GM20431 (cell line): Measurements from ENCODE around the gene RTP3.
"Not testable (repeated sequence)": the region's sequence is repeated elsewhere in the genome, so short reads cannot be mapped to it uniquely, and the experiment has no call there.

Experiments used
- in situ Hi-C: fragments of 300-500 bp; cut with MseI, MboI; formaldehyde crosslinking; loops from one replicate; pipeline ENCODE4 v1.15.0; 2020; ENCODE audit warnings: low sequenced_read_pairs; ENCODE audit not compliant: unreplicated experiment

RTP3 gene

GRCh38 chr3:46541835-46542234 is 44.1 kb downstream of the RTP3 start:
- in situ Hi-C loops: no loop called here

- in situ Hi-C loops: no loop called here
Measured at GRCh38 chr3:46542344-46542743, 44.6 kb downstream of the RTP3 start.

DNA sequence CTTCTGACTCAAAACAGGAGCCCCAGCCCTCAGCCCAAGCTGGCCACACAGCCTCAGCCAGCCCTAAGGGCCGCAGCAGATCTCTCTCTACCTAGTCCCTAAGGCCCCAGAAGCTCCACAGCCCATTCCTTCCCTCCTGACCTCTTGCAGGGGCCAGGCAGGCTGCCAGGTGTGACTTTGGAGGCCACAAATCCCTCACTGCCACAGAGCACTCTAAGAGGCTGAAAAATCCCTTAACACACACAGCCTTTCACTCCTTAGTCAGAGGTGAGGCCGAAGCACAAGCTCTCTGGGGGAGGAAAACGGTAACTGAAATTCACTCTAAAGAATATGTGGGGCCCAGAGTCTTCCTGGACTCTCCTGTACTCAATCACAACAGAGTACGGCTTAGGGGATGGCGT is 45.0 kb downstream of the RTP3 start:
- in situ Hi-C loops: no loop called here

DNA sequence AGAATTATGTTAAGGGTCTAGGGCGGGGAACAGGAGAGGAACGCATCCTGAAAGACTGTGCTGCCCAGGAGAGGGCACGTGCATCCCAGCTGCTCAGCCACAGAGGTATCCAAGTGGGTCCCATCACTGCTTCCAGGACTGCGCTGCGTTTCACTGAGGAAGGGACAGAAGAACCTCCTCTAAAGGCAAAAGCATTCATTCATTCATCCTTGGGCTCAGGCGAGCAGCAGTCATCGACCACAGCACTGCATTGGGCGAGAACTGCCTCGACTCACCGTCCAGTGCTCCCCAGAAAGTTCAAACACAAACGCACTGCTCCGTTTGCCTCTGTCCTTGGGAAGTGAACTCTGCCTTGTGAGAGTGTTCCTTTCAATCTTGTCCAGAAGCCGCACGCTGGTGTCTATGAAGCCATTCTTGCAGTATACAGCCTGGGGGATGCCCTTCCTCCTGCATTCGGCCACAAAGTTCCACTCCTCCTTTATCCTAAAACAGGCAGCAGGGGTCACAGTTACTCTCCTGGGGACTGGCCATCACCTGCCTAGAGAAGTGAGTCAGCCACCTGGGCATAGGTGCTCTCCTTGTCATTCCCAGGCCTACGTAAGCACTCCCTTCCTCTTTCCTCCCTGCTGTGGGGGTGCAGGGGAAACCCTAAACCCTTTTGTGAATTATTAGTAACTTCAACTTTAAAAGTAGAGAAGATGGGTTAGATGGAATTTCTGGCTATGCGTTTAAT is 47.2 kb downstream of the RTP3 start:
- in situ Hi-C loops: no loop called here

- in situ Hi-C loops: no loop called here
Measured at GRCh38 chr3:46545818-46546630, 48.2 kb downstream of the RTP3 start.

DNA sequence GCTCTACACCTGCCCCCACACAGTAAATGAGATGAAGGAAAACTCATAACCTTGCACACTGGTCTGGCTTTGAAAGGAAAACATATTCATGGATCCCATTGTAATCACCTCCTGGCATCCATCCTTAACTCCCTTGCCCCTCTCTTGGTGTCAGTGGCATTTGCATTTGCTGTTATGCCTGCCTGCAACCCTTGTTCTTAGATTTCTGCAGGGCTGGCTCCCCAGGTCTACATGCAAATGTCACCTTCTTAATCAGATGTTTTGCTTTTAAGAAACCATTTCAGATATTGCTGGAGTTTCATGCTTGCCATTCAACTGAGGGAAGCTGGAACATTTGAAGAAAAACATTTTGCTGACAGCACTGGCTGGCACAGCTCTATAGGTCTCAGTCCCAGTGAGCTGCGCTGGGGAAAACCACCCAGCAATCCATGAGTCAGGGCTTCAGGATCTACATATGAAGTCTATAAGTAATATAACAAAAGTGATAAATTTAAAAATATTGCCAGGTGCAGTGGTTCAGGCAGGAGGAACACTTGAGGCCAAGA is 49.2 kb downstream of the RTP3 start:
- in situ Hi-C loops: no loop called here

- in situ Hi-C loops: not testable (repeated sequence)
Measured at GRCh38 chr3:46548611-46549010, 50.8 kb downstream of the RTP3 start.

DNA sequence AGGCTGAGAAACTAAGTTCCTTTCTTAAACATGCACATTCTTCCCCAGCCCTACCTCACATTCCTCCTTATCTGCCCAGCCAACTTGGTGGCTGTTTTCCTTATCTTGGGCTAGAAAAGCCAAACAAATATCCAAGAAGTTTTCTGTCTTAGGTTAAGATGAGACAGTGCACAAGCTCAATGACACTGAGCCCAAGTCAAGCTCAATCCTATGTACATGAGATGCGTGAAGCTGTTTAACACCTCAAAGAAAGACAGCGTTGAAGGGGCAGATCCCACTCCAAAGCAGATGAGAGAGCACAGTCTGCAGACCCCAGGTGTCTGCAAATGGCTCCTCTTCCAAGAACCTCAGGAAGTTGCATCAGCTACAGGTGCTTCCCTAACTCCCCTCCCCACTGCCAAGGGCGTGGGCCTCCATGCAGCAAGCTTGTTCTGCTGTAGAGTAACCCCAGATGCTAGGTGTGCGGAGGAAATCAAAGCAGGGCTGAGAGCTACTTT is 51.7 kb downstream of the RTP3 start:
- in situ Hi-C loops: no loop called here

GRCh38 chr3:46549989-46550388 is 52.2 kb downstream of the RTP3 start:
- in situ Hi-C loops: no loop called here
